ENCODE measurements around the gene ZBTB17. TPM values are rescaled to one million over a fixed set of nuclear protein-coding genes. Genes with fewer than 3 reads are reported as not detected.

ZBTB17 gene
- total RNA-seq, 1 experiment from 2014 or later, result 22.1 TPM

GRCh38 chr1:15968172-15968571 lies 7.7 kb downstream of the ZBTB17 start:
- no peak for TF ChIP-seq CTCF (IDR thresholded peaks at IDR 0.05; ENCODE audit: unreplicated experiment)
- H3K4me3 Mint-ChIP-seq (ENCODE audit: low read depth, unreplicated experiment), result no peak overlapping the region
- peaks cover 11% of the 10 kb centered on the region for H3K36me3 Mint-ChIP-seq (ENCODE audit: insufficient read depth, unreplicated experiment)
- no peaks in the 10 kb centered on the region for H3K9me3 Mint-ChIP-seq (ENCODE audit: low read depth, unreplicated experiment)
- no TSS peak for BruUV-seq (replicated peaks)
- no peak for DNase-seq
- CTCF ChIA-PET, result no interaction called here
- intact Hi-C loops (cut with micrococcal nuclease; ENCODE audit: unreplicated experiment), result no loop called here
- H3K27ac Mint-ChIP-seq (ENCODE audit: unreplicated experiment), result no peak overlapping the region
- peaks cover 16% of the 10 kb centered on the region for H3K4me1 Mint-ChIP-seq (ENCODE audit: low read depth, unreplicated experiment)
- no peaks in the 10 kb centered on the region for H3K27me3 Mint-ChIP-seq (ENCODE audit: unreplicated experiment)

GRCh38 chr1:15966956-15967344 lies 9.0 kb downstream of the ZBTB17 start:
- BruUV-seq (replicated peaks), result no TSS peak
- no peak for DNase-seq
- Mint-ChIP-seq H3K4me1 (ENCODE audit: low read depth, unreplicated experiment) (peaks cover 17% of the 10 kb centered on the region), H3K27ac (ENCODE audit: unreplicated experiment) (no peak overlapping the region), H3K4me3 (ENCODE audit: low read depth, unreplicated experiment) (no peak overlapping the region), H3K36me3 (ENCODE audit: insufficient read depth, unreplicated experiment) (peaks cover 11% of the 10 kb centered on the region), H3K9me3 (ENCODE audit: low read depth, unreplicated experiment) (no peaks in the 10 kb centered on the region), H3K27me3 (ENCODE audit: unreplicated experiment) (no peaks in the 10 kb centered on the region)
- intact Hi-C loops (cut with micrococcal nuclease; ENCODE audit: unreplicated experiment), result no loop called here
- CTCF ChIA-PET, result no interaction called here
- TF ChIP-seq CTCF (IDR thresholded peaks at IDR 0.05; ENCODE audit: unreplicated experiment), result no peak

GRCh38 chr1:15966081-15966955 lies 9.6 kb downstream of the ZBTB17 start:
- no peak overlapping the region for H3K27ac Mint-ChIP-seq (ENCODE audit: unreplicated experiment)
- TF ChIP-seq CTCF (IDR thresholded peaks at IDR 0.05; ENCODE audit: unreplicated experiment), result no peak
- H3K9me3 Mint-ChIP-seq (ENCODE audit: low read depth, unreplicated experiment), result no peaks in the 10 kb centered on the region
- H3K4me1 Mint-ChIP-seq (ENCODE audit: low read depth, unreplicated experiment), result peaks cover 17% of the 10 kb centered on the region
- no peaks in the 10 kb centered on the region for H3K27me3 Mint-ChIP-seq (ENCODE audit: unreplicated experiment)
- H3K4me3 Mint-ChIP-seq (ENCODE audit: low read depth, unreplicated experiment), result no peak overlapping the region
- DNase-seq, result no peak
- intact Hi-C loops (cut with micrococcal nuclease; ENCODE audit: unreplicated experiment), result no loop called here
- no TSS peak for BruUV-seq (replicated peaks)
- CTCF ChIA-PET, result no interaction called here
- H3K36me3 Mint-ChIP-seq (ENCODE audit: insufficient read depth, unreplicated experiment), result peaks cover 11% of the 10 kb centered on the region

- CTCF ChIA-PET, result no interaction called here
- no peak for TF ChIP-seq CTCF (IDR thresholded peaks at IDR 0.05; ENCODE audit: unreplicated experiment)
- no TSS peak for BruUV-seq (replicated peaks)
- Mint-ChIP-seq H3K9me3 (ENCODE audit: low read depth, unreplicated experiment) (no peaks in the 10 kb centered on the region), H3K27ac (ENCODE audit: unreplicated experiment) (no peak overlapping the region), H3K27me3 (ENCODE audit: unreplicated experiment) (no peaks in the 10 kb centered on the region), H3K4me1 (ENCODE audit: low read depth, unreplicated experiment) (peaks cover 17% of the 10 kb centered on the region), H3K4me3 (ENCODE audit: low read depth, unreplicated experiment) (no peak overlapping the region), H3K36me3 (ENCODE audit: insufficient read depth, unreplicated experiment) (peaks cover 6% of the 10 kb centered on the region)
- intact Hi-C loops (cut with micrococcal nuclease; ENCODE audit: unreplicated experiment), result no loop called here
- no peak for DNase-seq
Observed at GRCh38 chr1:15965228-15965767, 10.6 kb downstream of the ZBTB17 start.
